ENCODE measurements around the gene PITPNC1. TPM values are rescaled to one million over a fixed set of nuclear protein-coding genes. Genes with fewer than 3 reads are reported as not detected.

Gene PITPNC1
- total and polyA plus RNA-seq, 2 donors (not counting 3 experiments of a cell fraction or from before 2014, with no cell fraction given), result 2.4 to 9.6 TPM

- DNase-seq (ENCODE audit: low read depth, low spot score) (no peak), FAIRE-seq (no peak)
- BruUV-seq (replicated peaks), result no TSS peak
- TF ChIP-seq GATA2 (IDR thresholded peaks at IDR 0.05; ENCODE audit: insufficient read depth, insufficient read length, low read depth, low read length) (no peak), MAX (IDR thresholded peaks at IDR 0.05; ENCODE audit: insufficient read depth, insufficient read length) (no peak), JUN (IDR thresholded peaks at IDR 0.05; ENCODE audit: borderline replicate concordance, insufficient read depth, insufficient read length, low read depth) (no peak), MYC (IDR thresholded peaks at IDR 0.05; ENCODE audit: low read depth, low read length) (no peak), POLR2A (IDR thresholded peaks at IDR 0.05; ENCODE audit: low read depth, low read length) (no peak), FOS (IDR thresholded peaks at IDR 0.05; ENCODE audit: borderline replicate concordance, insufficient read depth, low read length) (no peak), EZH2 (IDR thresholded peaks at IDR 0.05; ENCODE audit: borderline replicate concordance, low read depth, low read length, severe bottlenecking) (no peak), POLR2AphosphoS5 (IDR thresholded peaks at IDR 0.05; ENCODE audit: insufficient read depth, low read depth, low read length) (no peak), CTCF (IDR thresholded peaks at IDR 0.05; ENCODE audit: extremely low read depth in 1 of 2, insufficient read depth in 1 of 2, low read depth in 1 of 2, low read length in 2 of 2) (no peak)
- Histone ChIP-seq H3K4me1 (ENCODE audit: control insufficient read depth, extremely low read depth, insufficient read depth, low read length) (peaks cover 17% of the 10 kb centered on the region), H3K9me1 (replicated peaks; ENCODE audit: control insufficient read depth, extremely low read depth, insufficient read depth, low read length) (no peaks in the 10 kb centered on the region), H4K20me1 (replicated peaks; ENCODE audit: control insufficient read depth, extremely low read depth, insufficient read depth, low read length) (no peaks in the 10 kb centered on the region), H3K27ac (ENCODE audit: insufficient read depth, low read depth, low read length) (no peak overlapping the region), H3K36me3 (ENCODE audit: control insufficient read depth in 2 of 2, extremely low read depth in 1 of 2, insufficient read depth in 2 of 2, low read length in 2 of 2) (no peaks in the 10 kb centered on the region), H3K9me3 (replicated peaks; ENCODE audit: control insufficient read depth, insufficient read depth, low read length) (no peaks in the 10 kb centered on the region), H3K9ac (replicated peaks; ENCODE audit: extremely low read depth, insufficient read depth, low read length) (no peak overlapping the region), H3K4me2 (ENCODE audit: insufficient read depth, low read length) (no peak overlapping the region), H3K79me2 (ENCODE audit: control insufficient read depth, insufficient read depth, low read length) (no peaks in the 10 kb centered on the region), H2AFZ (ENCODE audit: low read depth, low read length) (no peak overlapping the region), H3K27me3 (ENCODE audit: control insufficient read depth in 2 of 2, insufficient read depth in 2 of 2, low read length in 2 of 2) (no peaks in the 10 kb centered on the region), H3K4me3 (replicated peaks in 1 of 3; ENCODE audit: insufficient read depth in 1 of 3, low read depth in 1 of 3, low read length in 3 of 3) (no peak overlapping the region)
- POLR2A ChIA-PET, result interaction anchor here (0.6 kb wide), 1 partner anchor 19 kb away, joined by 4 read pairs; no protein-coding TSS in a partner anchor
- CTCF ChIA-PET, result interaction anchor here (0.6 to 2.8 kb wide), 4 partner anchors 8 to 53 kb away, joined by 3 to 15 read pairs (median 3); no protein-coding TSS in a partner anchor
- dilution Hi-C loops (cut with MboI; ENCODE audit: extremely low pct_ligation_motif_present, low sequenced_read_pairs), result no loop called here
- intact Hi-C loops (cut with micrococcal nuclease), result loop anchor here (1.0 to 2.0 kb wide), 2 partner anchors 33 to 44 kb away; no protein-coding TSS in a partner anchor
These were observed 45.8 kb downstream of the PITPNC1 start for GRCh38 chr17:67422897-67423296.

All from endothelial cell of umbilical vein (primary cell).